Myocyte (in vitro differentiated cells): ENCODE results near the gene GTF3C6. TPM values are rescaled to one million over a fixed set of nuclear protein-coding genes. Genes with fewer than 3 reads are reported as not detected.
"Not testable (repeated sequence)": the region's sequence is repeated elsewhere in the genome, so short reads cannot be mapped to it uniquely, and the experiment has no call there.

Source experiments
- DNase-seq: peaks from one replicate; pipeline ENCODE4 v3.0.0-alpha.2; 2012; ENCODE audit warnings: low read depth
- total RNA-seq: library from RNA; depleted of rRNA; stranded (reverse); fragments of >200 nt; gene quantifications from 2 replicates; pipeline ENCODE4 v1.2.3, GENCODE V29; 2014

The GTF3C6 gene
- total RNA-seq, 1 donor from 2014 or later = 97.2 TPM

- no peak for DNase-seq
Observed at GRCh38 chr6:110976575-110976974, 18.1 kb downstream of the GTF3C6 start.

DNA sequence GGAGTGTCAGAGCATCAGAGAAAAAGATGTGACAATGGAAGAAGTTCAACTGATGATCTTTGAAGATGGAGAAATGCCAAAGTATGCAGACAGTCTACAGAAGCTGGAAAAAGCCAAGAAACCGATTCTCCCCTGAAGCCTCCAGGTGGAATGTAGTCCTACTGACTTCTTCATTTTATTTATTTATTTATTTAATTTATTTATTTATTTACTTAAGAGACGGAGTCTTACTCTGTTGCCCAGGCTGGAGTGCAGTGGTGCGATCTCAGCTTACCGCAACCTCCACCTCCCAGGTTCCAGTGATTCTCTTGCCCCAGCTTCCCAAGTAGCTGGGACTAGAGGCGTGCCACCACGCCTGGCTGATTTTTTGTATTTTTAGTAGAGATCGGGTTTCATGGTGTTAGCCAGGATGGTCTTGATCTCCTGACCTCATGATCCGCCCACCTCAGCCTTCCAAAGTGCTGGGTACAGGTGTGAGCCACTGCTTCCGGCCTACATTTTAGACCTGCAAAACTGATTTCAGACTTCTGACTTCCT is 21.1 kb downstream of the GTF3C6 start:
- no peak for DNase-seq

- DNase-seq = no peak
Observed at GRCh38 chr6:110980227-110980626, 21.7 kb downstream of the GTF3C6 start.

GRCh38 chr6:110980648-110981047 is 22.1 kb downstream of the GTF3C6 start:
- DNase-seq = no peak

- DNase-seq = no peak
Observed at GRCh38 chr6:110981202-110981600, 22.7 kb downstream of the GTF3C6 start.

DNA sequence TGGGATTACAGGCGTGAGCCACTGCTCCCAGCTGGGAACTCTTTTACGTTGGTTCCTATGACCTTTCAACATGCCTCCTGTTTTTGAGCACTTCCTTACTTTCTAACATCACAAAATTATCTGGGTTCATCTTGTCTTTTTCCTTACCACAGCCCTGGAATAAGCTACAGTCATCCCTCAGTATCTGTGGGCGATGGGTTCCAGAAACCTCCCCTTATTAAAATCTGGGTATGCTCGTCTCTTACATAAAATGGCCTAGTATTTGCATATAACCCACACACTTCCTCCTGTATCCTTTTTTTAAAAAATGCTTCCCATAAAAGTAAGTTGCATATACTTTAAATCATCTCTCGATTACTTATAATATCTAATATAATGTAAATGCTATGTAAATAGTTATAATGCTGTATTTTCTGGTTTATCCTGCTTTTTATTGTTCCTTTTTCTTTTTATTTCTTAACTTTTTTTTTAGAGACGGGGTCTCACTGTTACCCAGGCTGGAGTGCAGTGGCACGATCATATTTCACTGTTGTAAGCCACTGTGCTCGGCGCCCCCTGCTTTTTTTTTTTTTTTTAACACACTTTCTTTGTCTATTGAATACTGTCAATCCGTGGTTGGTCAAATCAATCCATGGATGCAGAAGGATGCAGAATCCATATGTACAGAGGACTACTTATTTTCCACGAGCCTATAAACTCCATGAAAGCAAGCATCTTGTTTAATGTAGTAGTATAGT is 32.5 kb downstream of the GTF3C6 start:
- DNase-seq = no peak

GRCh38 chr6:110996691-110997090 is 38.2 kb downstream of the GTF3C6 start:
- DNase-seq = no peak

DNA sequence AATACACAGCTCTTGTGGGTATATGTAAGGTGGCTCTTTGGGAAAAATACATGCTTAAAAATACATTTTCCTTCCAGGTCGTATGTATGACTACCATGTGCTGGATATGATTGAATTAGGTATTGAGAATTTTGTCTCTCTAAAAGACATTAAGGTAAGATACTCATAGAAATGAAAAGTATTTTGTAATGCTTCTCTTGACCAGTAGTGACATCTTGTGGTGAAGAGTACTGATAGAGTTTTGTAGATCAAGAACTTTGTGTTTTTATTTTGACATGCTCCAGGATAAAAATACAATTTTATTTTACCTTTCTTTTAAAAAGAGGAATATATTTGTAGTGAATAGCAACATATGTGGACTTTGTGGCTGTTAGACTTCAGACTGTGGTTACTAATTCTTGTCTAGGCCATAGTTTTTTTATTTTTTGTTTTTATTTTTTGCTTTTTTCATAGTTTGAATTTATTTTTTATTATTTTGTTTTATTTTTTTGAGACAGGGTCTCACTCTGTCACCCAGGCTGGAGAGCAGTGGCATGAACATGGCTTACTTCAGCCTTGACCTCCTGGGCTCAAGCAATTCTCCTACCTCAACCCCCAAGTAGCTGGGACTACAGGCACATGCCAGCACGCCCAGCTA is 41.2 kb downstream of the GTF3C6 start:
- peak; percentile 33 for DNase-seq

DNA sequence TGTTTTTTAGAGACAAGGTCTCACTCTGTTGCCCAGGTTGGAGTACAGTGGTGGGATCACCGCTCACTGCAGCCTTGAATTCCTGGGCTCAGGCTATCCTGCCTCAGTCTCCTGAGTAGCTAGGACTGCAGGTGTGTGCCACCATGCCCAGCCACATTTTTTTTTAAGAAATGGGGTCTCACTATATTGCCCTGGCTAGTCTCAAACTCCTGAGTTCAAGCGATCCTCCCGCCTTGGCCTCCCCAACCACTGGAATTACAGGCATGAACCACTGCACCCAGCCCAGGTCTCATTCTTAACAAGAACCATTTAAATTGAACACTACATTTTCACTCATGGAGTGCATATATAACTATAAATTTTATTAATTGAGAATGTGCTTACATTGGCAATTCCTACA is 43.8 kb downstream of the GTF3C6 start:
- no peak for DNase-seq

DNA sequence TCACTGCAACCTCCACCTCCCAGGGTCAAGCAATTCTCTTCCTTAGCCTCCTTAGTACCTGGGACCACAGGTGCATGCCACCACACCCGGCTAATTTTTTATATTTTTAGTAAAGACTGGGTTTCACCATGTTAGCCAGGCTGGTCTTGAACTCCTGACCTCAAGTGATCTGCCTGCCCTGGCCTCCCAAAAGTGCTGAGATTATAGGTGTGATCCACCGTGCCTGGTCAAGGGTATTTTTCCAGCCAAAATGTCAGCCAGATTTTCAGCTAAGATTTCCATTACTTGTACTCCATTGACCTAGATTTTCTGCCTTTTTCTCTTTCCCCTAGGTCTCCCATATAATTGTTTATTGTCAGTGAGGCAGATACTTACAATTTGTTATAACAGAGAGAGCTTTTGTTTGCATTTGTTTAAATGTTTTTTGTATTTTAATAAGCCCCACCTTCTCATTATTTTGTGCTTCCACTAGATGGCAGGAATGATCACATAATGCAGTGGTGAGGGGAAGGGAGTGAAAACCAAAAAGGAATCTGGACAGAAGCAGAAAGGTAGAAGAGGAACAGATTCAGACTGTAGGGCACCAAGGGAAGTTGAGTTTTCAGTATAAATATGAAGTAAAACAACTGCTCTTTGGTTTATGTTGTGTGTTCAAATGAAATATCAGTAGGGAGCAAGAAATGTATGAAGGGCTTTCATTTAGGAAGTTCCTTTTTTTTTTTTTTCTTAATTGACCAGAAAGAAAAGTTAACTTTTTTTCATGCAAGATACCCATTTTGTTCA is 53.0 kb downstream of the GTF3C6 start:
- DNase-seq = peak; percentile 65

DNA sequence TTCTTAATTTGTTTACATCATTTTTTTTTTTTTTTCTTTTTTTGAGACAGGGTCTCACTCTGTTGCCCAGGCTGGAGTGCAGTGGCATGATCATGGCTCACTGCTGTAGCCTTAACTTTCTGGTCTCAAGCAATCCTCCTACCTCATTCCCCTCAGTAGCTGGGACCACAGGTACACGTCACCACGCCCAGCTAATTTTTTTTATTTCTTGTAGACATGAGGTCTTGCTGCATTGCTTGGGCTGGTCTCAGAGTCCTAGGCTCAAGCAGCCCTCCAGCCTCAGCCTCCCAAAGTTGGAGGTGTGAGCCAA is 53.6 kb downstream of the GTF3C6 start:
- DNase-seq = no peak

- not testable (repeated sequence) for DNase-seq
Observed at GRCh38 chr6:111012520-111012919, 54.0 kb downstream of the GTF3C6 start.

DNA sequence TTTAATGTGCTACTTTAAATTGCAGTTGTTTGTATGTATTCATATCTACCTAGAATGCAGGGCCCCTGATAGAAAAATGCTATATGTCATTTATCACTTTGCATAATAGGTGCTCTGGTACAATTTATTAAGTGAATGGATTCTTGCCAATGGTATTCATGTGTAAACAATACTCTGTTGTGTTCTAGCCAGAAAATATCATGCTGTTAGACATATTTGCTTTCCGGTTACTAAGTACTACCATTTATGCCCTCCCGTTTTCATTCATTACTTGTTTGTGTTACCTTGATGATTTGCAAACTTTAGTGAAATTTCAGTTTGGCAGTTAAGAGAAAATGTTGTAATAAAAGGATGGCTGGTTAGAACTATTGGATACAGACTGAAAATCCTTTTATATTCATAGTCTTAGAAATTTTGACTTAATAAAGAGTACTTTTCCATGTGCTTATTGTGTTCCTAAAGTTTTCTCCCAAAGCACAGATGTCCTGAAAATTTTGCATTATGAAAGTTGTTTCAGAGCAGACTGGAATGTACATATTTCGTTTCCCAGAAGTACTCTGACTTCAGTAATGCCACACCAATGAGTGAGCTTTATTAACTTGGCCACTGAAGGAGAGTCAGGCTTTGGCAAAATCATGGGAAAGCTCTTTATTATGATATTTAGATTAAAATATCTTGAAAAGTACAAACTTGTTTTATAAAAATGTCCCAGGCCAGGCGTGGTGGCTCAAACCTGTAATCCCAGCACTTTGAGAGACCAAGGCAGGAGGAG is 54.8 kb downstream of the GTF3C6 start:
- no peak for DNase-seq

DNA sequence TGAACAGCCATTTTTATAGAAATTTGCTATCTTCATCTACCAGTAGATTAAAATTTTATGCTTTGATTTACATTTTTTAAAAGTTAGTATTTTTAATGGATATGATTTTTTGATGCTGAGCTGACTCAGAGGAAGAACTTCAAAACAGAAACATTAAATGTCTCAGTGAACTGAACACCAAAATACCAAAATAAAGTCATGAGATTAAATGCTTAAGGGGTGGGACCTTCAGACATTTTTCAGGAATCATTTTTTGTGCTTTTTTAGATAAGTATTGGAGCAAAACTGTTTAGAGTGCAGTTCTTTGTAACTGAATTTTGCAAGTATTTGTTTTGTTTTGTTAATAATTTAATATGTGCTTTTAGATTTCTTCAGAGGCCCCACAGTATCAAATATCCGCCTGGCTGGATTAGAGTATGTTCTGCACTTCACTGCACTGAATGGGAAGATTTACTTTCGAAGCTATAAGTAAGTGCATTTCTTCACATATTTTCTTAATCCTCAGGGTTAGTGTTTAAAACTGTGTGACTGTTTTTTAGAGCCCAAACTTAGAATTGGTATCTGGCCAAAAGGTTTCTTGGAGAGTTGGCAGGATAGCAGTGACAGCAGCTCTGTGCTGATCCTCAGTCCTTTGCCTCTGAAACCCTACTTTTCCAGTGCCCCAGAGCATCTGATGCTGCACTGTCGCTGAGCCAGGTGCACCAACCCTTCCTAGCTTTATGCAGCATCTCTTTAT is 57.1 kb downstream of the GTF3C6 start:
- DNase-seq = peak; percentile 30

- DNase-seq = not testable (repeated sequence)
Observed at GRCh38 chr6:111017241-111017640, 58.7 kb downstream of the GTF3C6 start.

Other genes starting within 250 kb of the GTF3C6 start
- gene CDK19, start 143.2 kb upstream of the GTF3C6 start, total RNA-seq = 10.8 and 11.0 TPM in 2 replicates
- gene AMD1, start 83.9 kb upstream of the GTF3C6 start, total RNA-seq = 86.2 and 97.2 TPM in 2 replicates
- gene RPF2, start 23.3 kb downstream of the GTF3C6 start, total RNA-seq = 50.1 and 66.8 TPM in 2 replicates
- gene SLC16A10, start 128.8 kb downstream of the GTF3C6 start, total RNA-seq = 1.9 and 5.7 TPM in 2 replicates